Measurements from ENCODE around the gene FYB2. TPM values are rescaled to one million over a fixed set of nuclear protein-coding genes. Genes with fewer than 3 reads are reported as not detected.

The FYB2 gene
- total RNA-seq, 4 donors from 2014 or later = not detected

GRCh38 chr1:56773341-56774066 lies 45.7 kb downstream of the FYB2 start:
- Histone ChIP-seq H3K4me3 (no peak overlapping the region), H3K36me3 (peaks cover 0 to 7% (median 0%) of the 10 kb centered on the region in 4 donors), H3K9me3 (no peaks in the 10 kb centered on the region), H3K27me3 (no peaks in the 10 kb centered on the region), H3K27ac (replicated peaks in 1 of 4) (no peak overlapping the region), H3K4me1 (no peaks in the 10 kb centered on the region)
- TF ChIP-seq, protein P1, sequence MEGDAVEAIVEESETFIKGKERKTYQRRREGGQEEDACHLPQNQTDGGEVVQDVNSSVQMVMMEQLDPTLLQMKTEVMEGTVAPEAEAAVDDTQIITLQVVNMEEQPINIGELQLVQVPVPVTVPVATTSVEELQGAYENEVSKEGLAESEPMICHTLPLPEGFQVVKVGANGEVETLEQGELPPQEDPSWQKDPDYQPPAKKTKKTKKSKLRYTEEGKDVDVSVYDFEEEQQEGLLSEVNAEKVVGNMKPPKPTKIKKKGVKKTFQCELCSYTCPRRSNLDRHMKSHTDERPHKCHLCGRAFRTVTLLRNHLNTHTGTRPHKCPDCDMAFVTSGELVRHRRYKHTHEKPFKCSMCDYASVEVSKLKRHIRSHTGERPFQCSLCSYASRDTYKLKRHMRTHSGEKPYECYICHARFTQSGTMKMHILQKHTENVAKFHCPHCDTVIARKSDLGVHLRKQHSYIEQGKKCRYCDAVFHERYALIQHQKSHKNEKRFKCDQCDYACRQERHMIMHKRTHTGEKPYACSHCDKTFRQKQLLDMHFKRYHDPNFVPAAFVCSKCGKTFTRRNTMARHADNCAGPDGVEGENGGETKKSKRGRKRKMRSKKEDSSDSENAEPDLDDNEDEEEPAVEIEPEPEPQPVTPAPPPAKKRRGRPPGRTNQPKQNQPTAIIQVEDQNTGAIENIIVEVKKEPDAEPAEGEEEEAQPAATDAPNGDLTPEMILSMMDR (IDR thresholded peaks at IDR 0.05) = no peak
- TF ChIP-seq POLR2AphosphoS5 (IDR thresholded peaks at IDR 0.05) (no peak), EP300 (IDR thresholded peaks at IDR 0.05) (no peak), POLR2A (IDR thresholded peaks at IDR 0.05; ENCODE audit: low read depth) (no peak)
- no peak for DNase-seq (ENCODE audit: extremely low spot score)
- intact Hi-C loops (cut with DNase I) = no loop called here
- WGBS = 80% methylated on average over 2 of the region's 2 CpGs

DNA sequence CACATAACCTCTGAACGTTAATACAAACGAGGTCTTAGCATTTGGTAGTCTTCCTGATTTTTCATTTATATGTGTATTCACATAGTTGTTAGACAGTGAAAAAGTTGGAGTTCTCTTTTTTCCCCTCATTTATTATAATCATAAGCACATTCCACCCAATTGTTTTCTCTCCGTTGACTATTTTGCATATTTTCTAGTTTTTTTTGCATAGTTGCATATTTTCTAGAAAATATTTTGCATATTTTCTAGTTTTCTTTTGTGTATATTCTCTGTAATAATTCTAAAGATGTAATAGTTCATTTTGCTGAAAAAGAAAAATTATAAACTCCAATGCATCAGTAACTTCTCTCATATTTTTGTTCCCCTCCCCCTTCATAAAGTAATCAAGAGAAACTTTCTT lies 47.5 kb downstream of the FYB2 start:
- Histone ChIP-seq H3K4me3 (no peak overlapping the region), H3K36me3 (peaks cover 0 to 7% (median 0%) of the 10 kb centered on the region in 4 donors), H3K9me3 (no peaks in the 10 kb centered on the region), H3K27ac (replicated peaks in 1 of 4) (no peak overlapping the region), H3K4me1 (no peaks in the 10 kb centered on the region), H3K27me3 (no peaks in the 10 kb centered on the region)
- TF ChIP-seq POLR2AphosphoS5 (IDR thresholded peaks at IDR 0.05) = no peak
- TF ChIP-seq EP300 (IDR thresholded peaks at IDR 0.05) = no peak
- WGBS = 84% methylated on average over 3 of the region's 3 CpGs
- intact Hi-C loops (cut with DNase I) = no loop called here
- no peak for DNase-seq (ENCODE audit: extremely low spot score)

DNA sequence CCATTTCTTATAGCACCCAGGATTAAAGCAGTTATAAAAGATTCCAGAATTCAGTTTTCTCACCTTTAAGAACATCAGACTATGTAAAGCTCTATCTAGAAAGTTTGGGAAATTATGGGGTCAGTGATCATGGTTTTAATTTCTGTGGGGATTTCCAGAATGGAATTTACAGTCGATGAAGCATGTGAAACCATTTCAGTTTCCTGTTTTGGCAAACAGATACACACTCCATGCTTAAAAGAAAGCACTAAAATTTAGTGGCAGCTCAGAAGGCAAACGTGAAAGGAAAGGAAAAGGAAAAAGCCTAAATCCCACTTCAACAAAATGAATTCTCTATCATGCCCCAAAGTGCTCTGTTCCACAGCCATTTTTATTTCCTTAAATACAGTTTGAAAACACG lies 60.4 kb downstream of the FYB2 start:
- no peaks in the 10 kb centered on the region for H3K27me3 ChIP-seq
- H3K4me1 ChIP-seq = no peaks in the 10 kb centered on the region
- no peak overlapping the region for H3K4me3 ChIP-seq
- no peaks in the 10 kb centered on the region for H3K36me3 ChIP-seq
- intact Hi-C loops (cut with DNase I) = no loop called here
- DNase-seq (ENCODE audit: extremely low spot score) = no peak
- no peak overlapping the region for H3K27ac ChIP-seq (replicated peaks in 1 of 4)
- WGBS = 38% methylated on average over 3 of the region's 3 CpGs
- no peaks in the 10 kb centered on the region for H3K9me3 ChIP-seq
- no peak for TF ChIP-seq EP300 (IDR thresholded peaks at IDR 0.05)
- no peak for TF ChIP-seq POLR2AphosphoS5 (IDR thresholded peaks at IDR 0.05)
- TF ChIP-seq, protein P1 (IDR thresholded peaks at IDR 0.05) = no peak

- Histone ChIP-seq H3K9me3 (no peaks in the 10 kb centered on the region), H3K36me3 (no peaks in the 10 kb centered on the region), H3K4me3 (no peak overlapping the region), H3K27ac (replicated peaks in 1 of 4) (no peak overlapping the region), H3K4me1 (no peaks in the 10 kb centered on the region), H3K27me3 (no peaks in the 10 kb centered on the region)
- TF ChIP-seq EP300 (IDR thresholded peaks at IDR 0.05) = no peak
- no peak for TF ChIP-seq POLR2A (IDR thresholded peaks at IDR 0.05; ENCODE audit: low read depth)
- TF ChIP-seq POLR2AphosphoS5 (IDR thresholded peaks at IDR 0.05) = no peak
- TF ChIP-seq, protein P1 (IDR thresholded peaks at IDR 0.05) = no peak
- no peak for DNase-seq (ENCODE audit: extremely low spot score)
- intact Hi-C loops (cut with DNase I) = no loop called here
Observed at GRCh38 chr1:56758135-56758534, 61.1 kb downstream of the FYB2 start.

GRCh38 chr1:56755911-56756310 lies 63.3 kb downstream of the FYB2 start:
- 76% methylated on average over 2 of the region's 2 CpGs for WGBS

More at GRCh38 chr1:56755911-56756310, 63.3 kb downstream of the FYB2 start:
- TF ChIP-seq, protein P1 (IDR thresholded peaks at IDR 0.05) = no peak
- TF ChIP-seq POLR2A (IDR thresholded peaks at IDR 0.05; ENCODE audit: low read depth) (no peak), EP300 (IDR thresholded peaks at IDR 0.05) (no peak), POLR2AphosphoS5 (IDR thresholded peaks at IDR 0.05) (no peak)
- Histone ChIP-seq H3K4me1 (no peaks in the 10 kb centered on the region), H3K27ac (replicated peaks in 1 of 4) (no peak overlapping the region), H3K4me3 (no peak overlapping the region), H3K27me3 (no peaks in the 10 kb centered on the region), H3K36me3 (no peaks in the 10 kb centered on the region), H3K9me3 (no peaks in the 10 kb centered on the region)
- no peak for DNase-seq (ENCODE audit: extremely low spot score)
- intact Hi-C loops (cut with DNase I) = no loop called here

All from esophagus muscularis mucosa (tissue), 4 donors.